Suprapubic skin (tissue), 4 donors: ENCODE results near the gene HDAC3. TPM values are rescaled to one million over a fixed set of nuclear protein-coding genes. Genes with fewer than 3 reads are reported as not detected.

Experiments used
- DNase-seq, 2 donors: peaks; one replicate each; pipeline ENCODE4 v3.0.0-alpha.2; 2019; ENCODE audit warnings: low spot score in 2 of 2
- H3K27ac ChIP-seq: fragments of 200-600 bp; sonication (generic); one replicate; pipeline ENCODE4 v1.5.1; 2019
- H3K27me3 ChIP-seq: fragments of 200-600 bp; sonication (generic); one replicate; pipeline ENCODE4 v1.5.1; 2019
- H3K36me3 ChIP-seq: fragments of 200-600 bp; sonication (generic); one replicate; pipeline ENCODE4 v1.5.1; 2019
- H3K4me1 ChIP-seq: fragments of 200-600 bp; sonication (generic); one replicate; pipeline ENCODE4 v1.5.1; 2019
- H3K4me3 ChIP-seq: fragments of 200-600 bp; sonication (generic); one replicate; pipeline ENCODE4 v1.5.1; 2019; ENCODE audit warnings: mild to moderate bottlenecking
- H3K9me3 ChIP-seq: fragments of 200-600 bp; sonication (generic); one replicate; pipeline ENCODE4 v1.5.1; 2019
- EP300 ChIP-seq: sonication (generic); formaldehyde crosslinking; IDR thresholded peaks from one replicate; pipeline ENCODE4 v1.6.1; 2017; ENCODE audit warnings: antibody characterized with exemption
- POLR2A ChIP-seq, 2 donors: fragments of 450-650 bp; IDR thresholded peaks; one replicate each; pipeline ENCODE4 v1.6.1; 2017; ENCODE audit warnings: antibody characterized with exemption in 2 of 2, mild to moderate bottlenecking in 2 of 2, moderate library complexity in 2 of 2
- POLR2AphosphoS5 ChIP-seq, 3 donors: sonication (generic); formaldehyde crosslinking; IDR thresholded peaks; one replicate each; pipeline ENCODE4 v1.6.1; 2017; ENCODE audit warnings: antibody characterized with exemption in 3 of 3
- WGBS: methylation state at CpG from one replicate; pipeline ENCODE4 v1.1.5; 2018; 5-methylcytosine and 5-hydroxymethylcytosine counted together
- total RNA-seq, 4 donors: library from RNA; depleted of rRNA; stranded (reverse); fragments of >200 nt; gene quantifications; one replicate each; pipeline ENCODE4 v1.1.0, GENCODE V29; 2016
- TF ChIP-seq, protein P1 (sequence below), 2 donors: fragments of 200-600 bp in 1 of 2; fragments of 450-650 bp in 1 of 2; sonication (generic) in 1 of 2; IDR thresholded peaks; one replicate each; pipeline ENCODE4 v1.5.1; 2016 to 2019; ENCODE audit warnings: antibody characterized with exemption in 2 of 2, mild to moderate bottlenecking in 1 of 2, moderate library complexity in 1 of 2

The HDAC3 gene
- total RNA-seq, 4 donors from 2014 or later: 50.0 to 79.2 (median 59.4) TPM

DNA sequence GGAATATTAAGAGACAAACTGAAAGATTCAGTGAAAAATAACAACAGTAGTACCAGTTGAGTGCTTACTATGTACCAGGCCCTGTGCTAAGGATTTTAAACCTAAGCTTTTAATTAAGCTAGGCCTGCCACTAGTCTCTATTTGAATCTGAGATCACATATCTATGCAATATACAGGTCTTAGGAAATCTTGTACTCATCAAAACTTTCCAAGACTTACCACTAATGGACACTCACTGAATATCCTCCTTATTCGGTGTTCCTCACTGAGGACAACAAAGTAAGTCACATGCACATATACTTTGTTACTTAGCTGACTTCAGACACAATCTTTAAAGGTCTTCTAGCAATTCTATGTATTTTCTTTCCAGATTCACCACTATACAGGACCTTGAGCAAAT lies 50.4 kb downstream of the HDAC3 start:
- no peak for TF ChIP-seq POLR2AphosphoS5 (IDR thresholded peaks at IDR 0.05)
- TF ChIP-seq, protein P1, sequence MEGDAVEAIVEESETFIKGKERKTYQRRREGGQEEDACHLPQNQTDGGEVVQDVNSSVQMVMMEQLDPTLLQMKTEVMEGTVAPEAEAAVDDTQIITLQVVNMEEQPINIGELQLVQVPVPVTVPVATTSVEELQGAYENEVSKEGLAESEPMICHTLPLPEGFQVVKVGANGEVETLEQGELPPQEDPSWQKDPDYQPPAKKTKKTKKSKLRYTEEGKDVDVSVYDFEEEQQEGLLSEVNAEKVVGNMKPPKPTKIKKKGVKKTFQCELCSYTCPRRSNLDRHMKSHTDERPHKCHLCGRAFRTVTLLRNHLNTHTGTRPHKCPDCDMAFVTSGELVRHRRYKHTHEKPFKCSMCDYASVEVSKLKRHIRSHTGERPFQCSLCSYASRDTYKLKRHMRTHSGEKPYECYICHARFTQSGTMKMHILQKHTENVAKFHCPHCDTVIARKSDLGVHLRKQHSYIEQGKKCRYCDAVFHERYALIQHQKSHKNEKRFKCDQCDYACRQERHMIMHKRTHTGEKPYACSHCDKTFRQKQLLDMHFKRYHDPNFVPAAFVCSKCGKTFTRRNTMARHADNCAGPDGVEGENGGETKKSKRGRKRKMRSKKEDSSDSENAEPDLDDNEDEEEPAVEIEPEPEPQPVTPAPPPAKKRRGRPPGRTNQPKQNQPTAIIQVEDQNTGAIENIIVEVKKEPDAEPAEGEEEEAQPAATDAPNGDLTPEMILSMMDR (IDR thresholded peaks at IDR 0.05): no peak
- TF ChIP-seq EP300: no peak
- TF ChIP-seq POLR2A (IDR thresholded peaks at IDR 0.05): no peak
- Histone ChIP-seq H3K4me3 (no peak overlapping the region), H3K9me3 (no peaks in the 10 kb centered on the region), H3K36me3 (peaks cover 59% of the 10 kb centered on the region), H3K27me3 (no peaks in the 10 kb centered on the region), H3K4me1 (no peaks in the 10 kb centered on the region), H3K27ac (no peak overlapping the region)
- DNase-seq: no peak
- WGBS: 88% methylated on average over 1 of the region's 1 CpG

DNA sequence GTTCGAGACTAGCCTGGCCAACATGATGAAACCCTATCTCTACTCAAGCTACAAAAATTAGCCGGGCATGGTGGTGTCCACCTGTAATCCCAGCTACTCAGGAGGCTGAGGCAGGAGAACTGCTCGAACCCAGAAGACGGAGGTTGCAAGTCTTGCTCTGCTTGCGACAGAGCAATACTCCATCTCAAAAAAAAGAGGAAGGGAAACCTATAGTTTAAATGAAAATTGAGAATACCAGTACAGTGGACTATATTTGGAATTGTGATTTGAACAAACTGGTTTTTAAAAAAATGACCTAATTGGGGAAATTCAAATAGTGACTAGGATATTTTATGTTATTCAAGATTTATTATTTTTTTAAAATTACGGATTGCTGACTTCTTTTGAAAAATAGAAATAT lies 51.1 kb downstream of the HDAC3 start:
- H3K4me1 ChIP-seq: no peaks in the 10 kb centered on the region
- DNase-seq: no peak
- TF ChIP-seq EP300 (no peak), POLR2AphosphoS5 (IDR thresholded peaks at IDR 0.05) (no peak)
- no peaks in the 10 kb centered on the region for H3K9me3 ChIP-seq
- H3K27ac ChIP-seq: no peak overlapping the region
- no peaks in the 10 kb centered on the region for H3K27me3 ChIP-seq
- no peak overlapping the region for H3K4me3 ChIP-seq
- H3K36me3 ChIP-seq: peaks cover 65% of the 10 kb centered on the region
- WGBS: 92% methylated on average over 6 of the region's 6 CpGs

DNA sequence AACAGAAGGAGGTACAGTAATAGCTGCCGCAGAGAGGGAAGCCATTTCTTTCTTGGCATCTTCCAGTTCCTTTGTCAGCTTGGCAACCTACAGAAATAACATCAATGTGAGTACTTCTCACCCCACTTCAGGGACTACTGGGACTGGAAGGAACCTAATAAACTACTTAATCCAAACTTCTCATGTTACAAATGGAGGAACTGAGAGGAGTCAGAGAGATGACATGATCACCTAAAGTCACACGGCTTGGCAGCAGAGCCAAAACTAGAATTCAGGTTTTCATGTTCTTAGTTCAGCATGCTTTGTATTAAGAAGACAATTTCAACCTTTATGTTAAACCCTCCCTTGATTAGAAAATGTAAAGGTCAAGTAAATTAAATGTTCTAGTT lies 62.5 kb downstream of the HDAC3 start:
- Histone ChIP-seq H3K36me3 (peaks cover 95% of the 10 kb centered on the region), H3K4me3 (no peak overlapping the region), H3K9me3 (no peaks in the 10 kb centered on the region), H3K27me3 (no peaks in the 10 kb centered on the region), H3K4me1 (no peaks in the 10 kb centered on the region), H3K27ac (no peak overlapping the region)
- 62% methylated on average over 2 of the region's 2 CpGs for WGBS
- TF ChIP-seq, protein P1 (IDR thresholded peaks at IDR 0.05): no peak
- TF ChIP-seq POLR2AphosphoS5 (IDR thresholded peaks at IDR 0.05): no peak
- no peak for TF ChIP-seq EP300
- TF ChIP-seq POLR2A (IDR thresholded peaks at IDR 0.05): no peak
- DNase-seq: no peak

DNA sequence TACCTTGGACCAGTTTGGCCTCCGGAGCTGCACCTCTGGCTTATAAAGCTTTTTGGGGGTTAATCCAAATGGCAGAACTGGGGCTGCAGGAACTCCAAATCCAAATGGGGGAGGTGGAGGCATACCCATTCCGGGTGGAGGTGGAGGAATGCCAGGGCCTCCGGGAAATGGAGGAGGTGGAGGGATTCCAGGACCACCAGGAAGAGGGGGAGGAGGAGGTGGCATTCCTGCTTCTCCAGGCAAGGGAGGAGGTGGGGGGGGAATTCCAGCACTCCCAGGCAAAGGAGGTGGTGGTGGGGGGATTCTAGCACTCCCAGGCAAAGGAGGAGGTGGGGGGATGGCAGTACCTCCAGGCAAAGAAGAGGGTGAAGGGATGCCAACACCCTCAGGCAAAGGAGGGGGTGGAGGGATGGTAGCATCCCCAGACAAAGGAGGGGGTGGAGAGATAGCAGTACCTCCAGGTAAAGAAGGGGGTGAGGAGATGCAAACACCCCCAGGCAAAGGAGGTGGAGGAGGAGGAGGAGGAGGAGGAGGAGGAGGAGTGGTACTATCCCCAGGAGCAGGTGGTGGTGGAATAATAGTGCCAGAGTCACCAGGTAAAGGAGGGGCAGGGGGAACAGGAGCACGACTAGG lies 63.0 kb downstream of the HDAC3 start:
- H3K36me3 ChIP-seq: peaks cover 95% of the 10 kb centered on the region
- TF ChIP-seq EP300: no peak
- TF ChIP-seq, protein P1 (IDR thresholded peaks at IDR 0.05): no peak
- H3K27me3 ChIP-seq: no peaks in the 10 kb centered on the region
- WGBS: 66% methylated on average over 4 of the region's 4 CpGs
- no peaks in the 10 kb centered on the region for H3K4me1 ChIP-seq
- H3K4me3 ChIP-seq: no peak overlapping the region
- DNase-seq: no peak
- no peak overlapping the region for H3K27ac ChIP-seq
- no peaks in the 10 kb centered on the region for H3K9me3 ChIP-seq

Other genes with a start within 250 kb of the HDAC3 start
- 10 to 100 TPM in 1 of 4 donors, 1 to 10 TPM in 3; 4.1 to 10.3 (median 7.2) TPM for gene PCDHGB4, start 249.2 kb downstream of the HDAC3 start, total RNA-seq
- gene PCDHGA8, start 244.2 kb downstream of the HDAC3 start, total RNA-seq: 1 to 10 TPM; 1.1 to 5.1 (median 2.1) TPM
- gene PCDHGB5, start 238.9 kb downstream of the HDAC3 start, total RNA-seq: 10 to 100 TPM; 13.3 to 27.4 (median 15.3) TPM
- 10 to 100 TPM in 1 of 4 donors, 1 to 10 TPM in 3; 4.9 to 20.8 (median 7.9) TPM for gene PCDHGA9, start 234.1 kb downstream of the HDAC3 start, total RNA-seq
- gene PCDHGB6, start 228.8 kb downstream of the HDAC3 start, total RNA-seq: 10 to 100 TPM in 1 of 4 donors, 1 to 10 TPM in 3; 4.5 to 13.8 (median 8.2) TPM
- gene PCDHGA10, start 223.9 kb downstream of the HDAC3 start, total RNA-seq: 10 to 100 TPM in 2 of 4 donors, 1 to 10 TPM in 2; 7.0 to 23.6 (median 10.3) TPM
- 10 to 100 TPM in 2 of 4 donors, 1 to 10 TPM in 2; 9.2 to 18.3 (median 9.9) TPM for gene PCDHGB7, start 219.2 kb downstream of the HDAC3 start, total RNA-seq
- 10 to 100 TPM in 1 of 4 donors, 1 to 10 TPM in 3; 3.4 to 14.3 (median 6.9) TPM for gene PCDHGA11, start 215.8 kb downstream of the HDAC3 start, total RNA-seq
- 10 to 100 TPM in 1 of 4 donors, 1 to 10 TPM in 3; 2.9 to 13.4 (median 6.6) TPM for gene PCDHGA12, start 206.3 kb downstream of the HDAC3 start, total RNA-seq
- gene PCDHGC3, start 160.9 kb downstream of the HDAC3 start, total RNA-seq: 10 to 100 TPM; 30.0 to 73.4 (median 60.4) TPM
- 10 to 100 TPM in 3 of 4 donors, 1 to 10 TPM in 1; 2.7 to 30.6 (median 15.0) TPM for gene PCDHGC4, start 151.8 kb downstream of the HDAC3 start, total RNA-seq
- 10 to 100 TPM in 1 of 4 donors, 1 to 10 TPM in 3; 1.6 to 10.5 (median 3.2) TPM for gene PCDHGC5, start 147.8 kb downstream of the HDAC3 start, total RNA-seq
- 100 to 1,000 TPM in 1 of 4 donors, 10 to 100 TPM in 3; 83.0 to 115 (median 95.1) TPM for gene DIAPH1, start 17.8 kb downstream of the HDAC3 start, total RNA-seq
- 1 to 10 TPM; 2.9 to 9.0 (median 5.7) TPM for gene RELL2, start 148 bp upstream of the HDAC3 start, total RNA-seq
- 100 to 1,000 TPM in 2 of 4 donors, 10 to 100 TPM in 2; 40.1 to 117 (median 77.1) TPM for gene FCHSD1, start 14.6 kb upstream of the HDAC3 start, total RNA-seq
- 1 to 10 TPM; 1.5 to 7.4 (median 4.3) TPM for gene ARAP3, start 45.4 kb upstream of the HDAC3 start, total RNA-seq
- gene PCDH1, start 241.6 kb upstream of the HDAC3 start, total RNA-seq: 100 to 1,000 TPM in 1 of 4 donors, 10 to 100 TPM in 3; 76.2 to 122 (median 89.5) TPM